ENCODE data around the gene ENO1. TPM values are rescaled to one million over a fixed set of nuclear protein-coding genes. Genes with fewer than 3 reads are reported as not detected.

ENO1 gene
- total and polyA plus RNA-seq, 9 of the 15 experiments (the other 6 are each of a cell fraction or from before 2014, with no cell fraction given): 2,249 to 7,472 (median 2,868) TPM

DNA sequence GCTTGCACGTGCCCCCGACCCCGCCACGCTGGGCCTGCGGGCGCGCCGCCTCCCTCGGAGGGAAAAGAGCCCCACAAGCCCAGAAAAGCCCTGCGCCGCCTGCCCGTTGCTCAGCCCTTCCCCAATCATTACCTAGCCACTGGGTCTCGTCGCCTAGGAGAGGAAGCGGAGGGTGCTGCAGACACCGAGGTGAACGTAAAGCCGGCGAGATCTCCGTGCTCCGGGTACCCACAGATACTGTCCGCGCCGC lies at the start of gene ENO1 (continued):
- TF ChIP-seq ETV1 (tag; conservative IDR thresholded peaks at IDR 0.05; ENCODE audit: low read depth) (peak; percentile 80), NCOA2 (IDR thresholded peaks at IDR 0.05; ENCODE audit: partially characterized antibody in 2 of 2) (no peak), SP2 (IDR thresholded peaks at IDR 0.05; ENCODE audit: extremely low read depth, low read depth, low read length, poor library complexity, severe bottlenecking) (no peak), CHD1 (IDR thresholded peaks at IDR 0.05; ENCODE audit: low read length) (peak; percentile 91), U2AF1 (optimal IDR thresholded peaks at IDR 0.05; ENCODE audit: low read depth, low read length) (peak; percentile 41), POLR2AphosphoS5 (IDR thresholded peaks at IDR 0.05; ENCODE audit: control insufficient read depth, insufficient read depth, low read depth, low read length) (peak; percentile 96), HOXB6 (CRISPR knock-in tag; IDR thresholded peaks at IDR 0.05; ENCODE audit: borderline replicate concordance) (peak; percentile 60; the same call in 1 of the 2 replicates), HCFC1 (IDR thresholded peaks at IDR 0.05; ENCODE audit: low read depth, low read length) (peak; percentile 54; the same call in 1 of the 2 replicates), RBM14 (IDR thresholded peaks at IDR 0.05; ENCODE audit: borderline replicate concordance, insufficient read depth, low read depth, low read length) (peak; percentile 99; the same call in 1 of the 2 replicates), GTF2E2 (tag; IDR thresholded peaks at IDR 0.05) (peak; percentile 97; the same call in 1 of the 2 replicates), TGIF2 (CRISPR knock-in tag; IDR thresholded peaks at IDR 0.05) (no peak), ZBED1 (IDR thresholded peaks at IDR 0.05) (peak; percentile 66; the same call in 1 of the 2 replicates), FIP1L1 (IDR thresholded peaks at IDR 0.05; ENCODE audit: low read depth, low read length, poor library complexity, severe bottlenecking) (peak; percentile 61), GTF2F1 (IDR thresholded peaks at IDR 0.05; ENCODE audit: low read depth, low read length) (peak; percentile 94; the same call in 1 of the 2 replicates), SAP30 (IDR thresholded peaks at IDR 0.05; ENCODE audit: borderline replicate concordance, insufficient read depth, low read depth, low read length, poor library complexity, severe bottlenecking) (peak; percentile 67), SPI1 (IDR thresholded peaks at IDR 0.05; ENCODE audit: borderline replicate concordance, low read depth, low read length) (no peak), TBP (optimal IDR thresholded peaks at IDR 0.05; ENCODE audit: low read depth, low read length) (peak; percentile 98), POLR2A (conservative IDR thresholded peaks at IDR 0.05) (peak; percentile 99), POLR2G (IDR thresholded peaks at IDR 0.05; ENCODE audit: low read depth, low read length) (peak; percentile 92), RBM22 (IDR thresholded peaks at IDR 0.05; ENCODE audit: low read depth, low read length, poor library complexity, severe bottlenecking) (peak; percentile 1), PCBP1 (IDR thresholded peaks at IDR 0.05; ENCODE audit: low read depth, low read length, poor library complexity, severe bottlenecking) (peak; percentile 88), ETV6 (IDR thresholded peaks at IDR 0.05; ENCODE audit: borderline replicate concordance in 1 of 2, low read depth in 2 of 2, low read length in 1 of 2) (no peak; a peak in 1 of 4 replicates), ETV6 (CRISPR knock-in tag; IDR thresholded peaks at IDR 0.05; ENCODE audit: borderline replicate concordance) (0 out of 2 replicates have a peak, but pooled peaks have one; percentile 1)
- TF ChIP-seq, protein P1, sequence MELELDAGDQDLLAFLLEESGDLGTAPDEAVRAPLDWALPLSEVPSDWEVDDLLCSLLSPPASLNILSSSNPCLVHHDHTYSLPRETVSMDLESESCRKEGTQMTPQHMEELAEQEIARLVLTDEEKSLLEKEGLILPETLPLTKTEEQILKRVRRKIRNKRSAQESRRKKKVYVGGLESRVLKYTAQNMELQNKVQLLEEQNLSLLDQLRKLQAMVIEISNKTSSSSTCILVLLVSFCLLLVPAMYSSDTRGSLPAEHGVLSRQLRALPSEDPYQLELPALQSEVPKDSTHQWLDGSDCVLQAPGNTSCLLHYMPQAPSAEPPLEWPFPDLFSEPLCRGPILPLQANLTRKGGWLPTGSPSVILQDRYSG (tag; conservative IDR thresholded peaks at IDR 0.05; ENCODE audit: low read depth): 0 out of 2 replicates have a peak, but pooled peaks have one; percentile 23
- TF ChIP-seq, protein P2, sequence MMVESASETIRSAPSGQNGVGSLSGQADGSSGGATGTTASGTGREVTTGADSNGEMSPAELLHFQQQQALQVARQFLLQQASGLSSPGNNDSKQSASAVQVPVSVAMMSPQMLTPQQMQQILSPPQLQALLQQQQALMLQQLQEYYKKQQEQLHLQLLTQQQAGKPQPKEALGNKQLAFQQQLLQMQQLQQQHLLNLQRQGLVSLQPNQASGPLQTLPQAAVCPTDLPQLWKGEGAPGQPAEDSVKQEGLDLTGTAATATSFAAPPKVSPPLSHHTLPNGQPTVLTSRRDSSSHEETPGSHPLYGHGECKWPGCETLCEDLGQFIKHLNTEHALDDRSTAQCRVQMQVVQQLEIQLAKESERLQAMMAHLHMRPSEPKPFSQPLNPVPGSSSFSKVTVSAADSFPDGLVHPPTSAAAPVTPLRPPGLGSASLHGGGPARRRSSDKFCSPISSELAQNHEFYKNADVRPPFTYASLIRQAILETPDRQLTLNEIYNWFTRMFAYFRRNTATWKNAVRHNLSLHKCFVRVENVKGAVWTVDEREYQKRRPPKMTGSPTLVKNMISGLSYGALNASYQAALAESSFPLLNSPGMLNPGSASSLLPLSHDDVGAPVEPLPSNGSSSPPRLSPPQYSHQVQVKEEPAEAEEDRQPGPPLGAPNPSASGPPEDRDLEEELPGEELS (CRISPR knock-in tag; IDR thresholded peaks at IDR 0.05; ENCODE audit: borderline replicate concordance): no peak
- TF ChIP-seq, protein P3, sequence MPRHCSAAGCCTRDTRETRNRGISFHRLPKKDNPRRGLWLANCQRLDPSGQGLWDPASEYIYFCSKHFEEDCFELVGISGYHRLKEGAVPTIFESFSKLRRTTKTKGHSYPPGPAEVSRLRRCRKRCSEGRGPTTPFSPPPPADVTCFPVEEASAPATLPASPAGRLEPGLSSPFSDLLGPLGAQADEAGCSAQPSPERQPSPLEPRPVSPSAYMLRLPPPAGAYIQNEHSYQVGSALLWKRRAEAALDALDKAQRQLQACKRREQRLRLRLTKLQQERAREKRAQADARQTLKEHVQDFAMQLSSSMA (CRISPR knock-in tag; IDR thresholded peaks at IDR 0.05): peak; percentile 84; the same call in 1 of the 2 replicates
